Posterior cingulate gyrus (tissue), 11 donors: Measurements from ENCODE around the gene DBN1.
"Not testable (repeated sequence)": the region's sequence is repeated elsewhere in the genome, so short reads cannot be mapped to it uniquely, and the experiment has no call there.

Experiments
- DNase-seq, 10 donors: peaks; one replicate each; pipeline versions ENCODE4 v3.0.0 to v3.0.0-alpha.2; 2020 to 2021; ENCODE audit warnings: mixed read lengths in 3 of 10
- intact Hi-C: fragments of 100-400 bp; cut with DNase I; formaldehyde crosslinking; loops from one replicate; pipeline ENCODE4 v1.15.1; 2023

The DBN1 gene

DNA sequence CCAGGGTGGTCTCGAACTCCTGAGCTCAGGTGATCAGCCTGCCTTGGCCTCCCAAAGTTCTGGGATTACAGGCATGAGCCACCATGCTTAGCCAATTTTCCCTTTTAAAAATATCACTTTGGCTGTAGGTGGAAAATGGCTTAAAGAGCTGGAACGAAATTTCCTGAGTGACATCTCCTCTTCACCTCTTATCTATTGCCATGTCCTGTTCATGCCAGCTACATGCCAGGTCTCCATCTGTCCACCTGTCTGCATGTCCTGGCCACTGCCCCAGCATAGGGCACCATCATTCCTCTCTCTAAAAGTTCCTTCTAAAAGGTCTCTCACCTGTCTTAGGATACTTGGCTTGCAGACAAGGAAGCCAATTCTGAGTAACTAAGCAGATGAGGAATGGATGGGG lies 49.8 kb downstream of the DBN1 start:
- no peak for DNase-seq
- intact Hi-C loops: no loop called here

DNA sequence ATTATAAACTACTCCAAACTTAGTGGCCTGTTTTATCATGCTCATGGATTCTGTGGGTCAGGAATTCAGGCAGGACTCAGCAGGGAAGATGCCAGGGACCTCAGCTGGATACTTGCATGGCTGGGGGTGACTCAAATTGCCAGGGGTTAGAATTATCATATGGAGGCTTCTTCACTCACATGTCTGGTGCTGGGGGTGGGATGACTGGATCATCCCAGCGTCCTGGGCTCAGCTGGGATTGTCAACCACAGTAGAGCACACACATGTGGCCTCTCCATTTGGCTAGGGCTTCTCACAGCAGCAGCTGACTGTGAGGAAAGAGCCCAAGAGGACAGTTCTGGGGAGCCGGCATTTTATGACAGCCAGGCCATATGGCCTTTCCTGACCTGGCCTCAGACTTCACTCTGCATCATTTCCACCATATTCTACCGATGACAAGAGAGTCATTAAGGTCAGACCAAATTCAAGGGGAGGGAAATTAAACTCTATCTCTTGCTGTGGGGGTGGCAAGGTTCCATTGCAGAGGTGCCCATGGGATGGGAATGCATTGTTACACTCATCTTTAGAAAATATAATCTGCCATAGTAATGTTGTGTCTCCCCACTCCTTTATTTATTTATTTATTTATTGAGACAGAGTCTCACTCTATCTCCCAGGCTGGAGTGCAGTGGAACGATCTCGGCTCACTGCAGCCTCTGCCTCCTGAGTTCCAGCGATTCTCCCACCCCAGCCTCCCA lies 52.2 kb downstream of the DBN1 start:
- intact Hi-C loops: no loop called here
- no peak for DNase-seq

DNA sequence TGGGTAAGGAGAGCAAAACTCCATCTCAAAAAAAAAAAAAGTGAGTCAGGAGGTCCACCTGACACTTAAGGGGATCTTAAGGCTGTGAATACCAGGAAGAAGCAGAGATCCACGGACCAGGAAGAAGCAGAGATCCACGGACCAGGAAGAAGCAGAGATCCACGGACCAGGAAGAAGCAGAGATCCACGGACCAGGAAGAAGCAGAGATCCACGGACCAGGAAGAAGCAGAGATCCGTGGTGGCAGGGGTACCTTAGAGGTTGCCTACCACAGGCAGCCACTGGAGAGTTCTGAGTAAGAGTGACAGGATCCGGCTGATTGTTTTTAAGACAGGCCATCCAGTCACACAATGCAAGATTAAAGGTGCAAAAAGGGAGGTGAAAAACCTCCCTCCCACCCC lies 53.0 kb downstream of the DBN1 start:
- intact Hi-C loops, DNase-seq: not testable (repeated sequence)

DNA sequence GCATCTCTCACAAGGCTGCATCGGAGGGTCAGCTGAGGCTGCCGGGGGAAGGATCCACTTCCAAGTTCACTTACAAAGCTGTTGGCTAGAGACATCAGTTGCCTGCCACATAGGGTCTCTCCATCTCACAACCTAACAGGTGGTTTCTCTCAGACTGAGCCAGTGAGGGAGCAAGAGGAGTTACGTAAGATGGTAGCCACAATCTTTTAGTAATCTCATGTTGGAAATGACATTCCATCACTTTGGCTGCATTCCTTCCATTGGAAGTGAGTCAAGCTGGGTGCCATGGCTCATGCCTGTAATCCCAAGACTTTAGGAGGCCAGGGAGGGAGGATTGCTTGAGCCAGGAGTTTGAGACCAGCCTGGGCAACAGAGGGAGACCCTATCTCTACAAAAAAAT lies 54.4 kb downstream of the DBN1 start:
- intact Hi-C loops: no loop called here
- DNase-seq: no peak

DNA sequence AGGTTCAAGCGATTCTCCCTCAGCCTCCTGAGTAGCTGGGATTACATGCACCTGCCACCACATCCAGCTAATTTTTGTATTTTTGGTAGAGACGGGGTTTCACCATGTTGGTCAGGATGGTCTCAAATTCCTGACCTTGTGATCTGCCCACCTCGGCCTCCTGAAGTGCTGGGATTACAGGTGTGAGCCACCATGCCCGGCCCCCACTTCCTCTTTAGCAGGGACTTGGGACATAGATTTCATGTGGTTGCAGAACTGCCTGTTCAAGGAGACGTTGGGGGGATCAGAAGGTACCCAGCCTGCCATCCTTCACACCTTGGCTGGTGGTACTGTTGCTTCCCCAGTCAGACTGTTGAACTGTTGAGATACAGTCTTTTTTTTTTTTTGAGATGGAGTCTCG lies 56.4 kb downstream of the DBN1 start:
- intact Hi-C loops, DNase-seq: not testable (repeated sequence)

DNA sequence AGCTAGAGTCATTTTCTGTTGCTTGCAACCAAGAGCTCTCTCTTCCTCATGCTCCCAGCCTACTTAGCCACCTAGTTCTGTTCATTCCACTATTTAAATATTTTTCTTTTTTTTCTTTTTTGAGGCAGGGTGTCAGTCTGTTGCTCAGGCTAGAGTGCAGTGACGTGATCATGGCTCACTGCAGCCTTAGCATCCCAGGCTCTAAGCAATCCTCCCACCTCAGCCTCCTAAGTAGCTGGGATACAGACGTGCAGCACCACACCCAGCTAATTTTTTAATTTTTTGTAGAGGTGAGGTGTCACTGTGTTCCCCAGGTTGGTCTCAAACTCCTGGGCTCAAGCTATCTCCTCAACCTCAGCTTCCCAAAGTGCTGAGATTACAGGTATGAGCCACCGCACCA lies 59.0 kb downstream of the DBN1 start:
- intact Hi-C loops: no loop called here
- no peak for DNase-seq

DNA sequence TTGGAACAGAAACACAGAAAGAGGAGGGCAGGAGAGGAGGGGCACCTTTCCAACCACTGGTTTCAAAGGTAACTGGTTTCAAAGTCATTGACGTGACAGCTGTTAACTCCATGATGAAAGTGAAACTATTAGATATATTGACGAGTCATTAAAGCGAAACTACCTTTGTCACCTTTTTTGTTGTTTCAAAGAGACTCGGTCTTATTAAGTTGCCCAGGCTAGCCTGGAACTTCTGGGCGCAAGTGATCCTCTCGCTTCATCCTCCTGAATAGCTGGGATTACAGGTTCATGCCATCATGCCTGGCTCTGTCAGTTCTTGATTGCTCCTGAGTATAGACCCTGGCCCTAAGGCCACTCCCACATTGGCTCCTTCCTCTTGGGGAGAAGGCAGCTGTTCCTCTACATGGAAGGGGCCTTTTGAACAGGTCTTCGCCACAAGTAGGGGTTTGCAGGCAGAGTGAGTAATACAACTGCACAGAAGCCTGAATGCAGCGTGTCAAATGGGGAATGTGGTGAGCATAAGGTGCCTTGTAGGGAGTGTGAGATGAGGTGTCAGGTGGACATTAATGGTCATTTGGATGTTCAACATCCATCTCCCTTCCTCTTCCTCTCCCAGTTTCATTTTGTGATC lies 60.7 kb downstream of the DBN1 start:
- no peak for DNase-seq
- intact Hi-C loops: no loop called here

DNA sequence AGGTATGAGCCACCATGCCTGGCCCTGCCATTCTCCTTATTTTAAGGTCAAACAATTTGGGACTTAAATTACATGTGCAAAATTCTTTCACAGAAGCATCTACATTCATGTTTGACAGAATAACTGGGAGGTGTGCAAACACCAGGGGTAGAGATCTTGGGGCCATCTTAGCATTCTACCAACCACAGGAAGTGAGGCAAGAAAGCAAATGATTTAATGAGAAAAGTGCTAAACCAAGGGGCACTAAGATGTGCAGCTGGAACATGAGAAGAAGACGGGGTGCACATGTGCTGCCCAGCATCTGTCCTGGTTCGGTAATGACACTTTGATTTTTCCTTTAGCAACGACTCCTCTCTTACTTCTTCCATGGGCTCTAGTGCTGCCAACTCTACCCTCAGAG lies 62.9 kb downstream of the DBN1 start:
- intact Hi-C loops: no loop called here
- no peak for DNase-seq

DNA sequence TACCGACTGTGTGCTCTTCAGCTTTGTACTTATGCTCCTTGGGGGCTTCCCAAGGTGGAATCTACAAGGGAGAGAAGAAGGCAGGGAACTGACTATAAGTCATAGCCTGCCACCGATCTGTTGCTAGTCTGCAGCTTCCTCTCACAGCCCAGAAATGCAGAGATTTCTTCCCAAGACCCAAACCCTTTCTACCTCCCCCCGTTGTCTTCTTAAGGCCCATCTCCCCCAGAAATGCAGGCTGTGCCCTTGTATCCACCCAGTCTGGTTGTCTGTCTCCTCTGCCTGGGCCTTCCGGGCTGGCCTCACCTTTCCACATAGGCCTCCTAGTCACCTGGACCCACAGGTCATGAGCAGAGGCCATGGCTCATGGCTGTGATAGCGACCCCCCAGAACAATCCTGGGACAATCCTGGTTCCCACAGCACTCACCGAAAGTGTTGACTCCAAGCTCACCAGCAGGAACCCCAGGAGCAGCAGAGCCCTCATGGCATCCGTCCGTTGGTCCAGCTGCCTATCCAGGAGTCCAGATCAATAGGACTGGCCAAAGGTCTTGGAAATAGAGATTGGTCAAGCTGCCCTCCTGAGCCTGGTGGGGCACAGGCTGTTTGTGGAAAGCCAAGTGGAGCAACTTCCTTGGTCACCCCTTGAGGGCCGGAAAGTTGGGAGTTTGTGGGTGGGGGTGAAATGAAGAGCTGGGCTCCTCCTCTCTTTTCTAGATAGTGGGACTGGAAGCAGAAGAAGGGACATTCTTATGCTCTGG lies 64.2 kb downstream of the DBN1 start, which contains the start of gene F12:
TSS of gene F12 (minus strand) at position 522 of the 759 bp plus-strand sequence. CDS start at position 485, 37 bp downstream.
- peak in 1 of 10 donors; percentile 77 for DNase-seq
- intact Hi-C loops: no loop called here
